Stomach (tissue), 4 donors: Measurements from ENCODE around the gene PEX10.

Experiments
- EP300 ChIP-seq: sonication (generic); formaldehyde crosslinking; IDR thresholded peaks from one replicate; pipeline ENCODE4 v1.6.1; 2017; ENCODE audit warnings: antibody characterized with exemption
- POLR2A ChIP-seq, 4 donors: fragments of 450-650 bp; IDR thresholded peaks; one replicate each; pipeline ENCODE4 v1.6.1; 2016; ENCODE audit warnings: antibody characterized with exemption in 4 of 4, control low read depth in 2 of 4, mild to moderate bottlenecking in 1 of 4, moderate library complexity in 1 of 4
- TF ChIP-seq, protein P1 (sequence below), 7 experiments: fragments of 450-650 bp in 4 of 7; fragments of 200-600 bp in 3 of 7; sonication (generic) in 3 of 7; IDR thresholded peaks; one replicate each; pipeline ENCODE4 v1.5.1; 2016 to 2019; ENCODE audit warnings: antibody characterized with exemption in 7 of 7, control low read depth in 2 of 7, mild to moderate bottlenecking in 1 of 7

DNA sequence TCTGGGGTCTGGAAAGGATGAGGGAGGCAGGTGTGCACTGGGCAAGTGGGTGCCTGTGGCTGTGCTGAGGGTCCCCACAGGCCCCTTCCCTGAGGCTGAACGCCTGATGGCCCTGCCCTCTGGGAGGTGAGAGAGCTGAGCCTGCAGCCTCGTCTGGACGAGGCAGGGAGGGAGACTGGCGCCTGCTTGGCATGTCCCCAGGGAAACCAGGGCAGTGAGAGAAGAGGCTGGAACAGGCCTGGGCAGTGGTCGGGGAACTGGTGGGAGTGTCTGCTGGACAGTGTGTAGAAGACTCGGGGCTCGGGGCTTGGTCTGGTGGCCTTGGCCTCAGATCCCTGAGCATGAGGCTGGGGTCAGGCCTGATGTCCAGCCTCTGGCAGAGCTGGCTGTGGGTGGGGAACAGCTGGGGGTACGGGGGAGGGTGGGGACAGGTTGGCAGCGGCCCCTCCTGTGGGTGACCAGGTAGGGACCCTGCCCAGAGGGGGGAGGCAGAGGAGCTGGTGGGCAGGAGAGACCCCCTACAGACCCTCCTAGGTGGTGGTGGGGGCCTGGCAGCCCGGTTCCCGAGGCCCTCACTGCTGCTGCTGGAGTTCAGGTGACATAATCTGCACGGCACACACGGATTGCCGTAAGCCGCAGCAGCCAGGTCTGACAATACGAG lies 32.9 kb upstream of the PEX10 start:
- TF ChIP-seq POLR2A (IDR thresholded peaks at IDR 0.05) (no peak), EP300 (no peak)
- TF ChIP-seq, protein P1, sequence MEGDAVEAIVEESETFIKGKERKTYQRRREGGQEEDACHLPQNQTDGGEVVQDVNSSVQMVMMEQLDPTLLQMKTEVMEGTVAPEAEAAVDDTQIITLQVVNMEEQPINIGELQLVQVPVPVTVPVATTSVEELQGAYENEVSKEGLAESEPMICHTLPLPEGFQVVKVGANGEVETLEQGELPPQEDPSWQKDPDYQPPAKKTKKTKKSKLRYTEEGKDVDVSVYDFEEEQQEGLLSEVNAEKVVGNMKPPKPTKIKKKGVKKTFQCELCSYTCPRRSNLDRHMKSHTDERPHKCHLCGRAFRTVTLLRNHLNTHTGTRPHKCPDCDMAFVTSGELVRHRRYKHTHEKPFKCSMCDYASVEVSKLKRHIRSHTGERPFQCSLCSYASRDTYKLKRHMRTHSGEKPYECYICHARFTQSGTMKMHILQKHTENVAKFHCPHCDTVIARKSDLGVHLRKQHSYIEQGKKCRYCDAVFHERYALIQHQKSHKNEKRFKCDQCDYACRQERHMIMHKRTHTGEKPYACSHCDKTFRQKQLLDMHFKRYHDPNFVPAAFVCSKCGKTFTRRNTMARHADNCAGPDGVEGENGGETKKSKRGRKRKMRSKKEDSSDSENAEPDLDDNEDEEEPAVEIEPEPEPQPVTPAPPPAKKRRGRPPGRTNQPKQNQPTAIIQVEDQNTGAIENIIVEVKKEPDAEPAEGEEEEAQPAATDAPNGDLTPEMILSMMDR (IDR thresholded peaks at IDR 0.05) = no peak
